ENCODE results near the gene CRYBG1. TPM values are rescaled to one million over a fixed set of nuclear protein-coding genes. Genes with fewer than 3 reads are reported as not detected.

CRYBG1 gene
- 10 to 100 TPM; 26.6 to 93.0 (median 86.4) TPM for total RNA-seq
- long read RNA-seq, donor 1, full-length matches to known transcripts, result 1 of 5 reads
- long read RNA-seq, donor 1, partial matches to known transcripts, result 3 of 5 reads
- long read RNA-seq, donor 1, other reads (novel, unspliced or antisense), result 1 of 5 reads
- long read RNA-seq, donor 2, partial matches to known transcripts, result 12 of 13 reads
- long read RNA-seq, donor 2, other reads (novel, unspliced or antisense), result 1 of 13 reads

GRCh38 chr6:106360410-106360988 is at the start of gene CRYBG1:
CRYBG1 (plus strand) TSS chr6:106360717; CDS start chr6:106360909, 192 bp downstream.
- Histone ChIP-seq H3K4me1 (ENCODE audit: low read depth) (peaks cover 9% of the 10 kb centered on the region), H3K4me3 (peak within 1 kb of the TSS; percentile 12), H3K9me3 (no peaks in the 10 kb centered on the region), H3K36me3 (ENCODE audit: low read depth) (no peaks in the 10 kb centered on the region)
- DNase-seq (peak; percentile 84 to 94 (median 87)), ATAC-seq (peak; percentile 99)
- intact Hi-C loops (cut with DNase I, micrococcal nuclease), result no loop called here
- peak; percentile 89 for TF ChIP-seq CTCF (IDR thresholded peaks at IDR 0.05)

DNA sequence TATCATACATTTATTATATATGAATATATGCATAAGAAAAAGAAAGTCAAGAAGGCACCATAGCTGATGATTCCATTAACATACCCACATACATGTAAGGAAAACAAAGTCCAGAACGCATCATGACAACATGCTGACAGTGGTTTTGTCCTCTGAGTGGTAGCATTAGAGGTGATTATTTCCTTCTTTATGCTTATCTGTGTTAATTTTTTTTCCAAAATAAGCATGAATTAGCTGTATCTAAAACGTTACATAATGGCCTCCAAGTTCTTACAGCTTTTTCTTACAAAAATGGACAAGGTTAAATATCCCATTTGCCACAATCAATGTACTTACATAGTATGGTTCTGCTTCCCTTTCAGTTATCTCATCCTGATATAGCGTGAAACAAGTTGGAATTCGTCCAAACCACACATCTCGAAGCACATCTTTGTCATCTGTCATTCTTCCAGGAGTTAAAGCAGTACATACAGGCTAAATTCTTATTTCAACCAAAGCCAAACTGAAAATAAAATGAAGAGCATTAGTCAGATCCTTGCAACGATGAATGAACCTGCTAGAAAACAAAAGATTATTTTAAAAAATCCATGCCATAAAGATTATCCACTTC is 44.6 kb upstream of the CRYBG1 start:
- DNase-seq, result no peak
- no peak for TF ChIP-seq CTCF (IDR thresholded peaks at IDR 0.05)
- no peaks in the 10 kb centered on the region for H3K36me3 ChIP-seq (ENCODE audit: low read depth)
- no peak for ATAC-seq
- intact Hi-C loops (cut with DNase I, micrococcal nuclease), result no loop called here
- no peak overlapping the region for H3K4me3 ChIP-seq
- H3K9me3 ChIP-seq, result no peaks in the 10 kb centered on the region
- H3K4me1 ChIP-seq (ENCODE audit: low read depth), result no peaks in the 10 kb centered on the region

DNA sequence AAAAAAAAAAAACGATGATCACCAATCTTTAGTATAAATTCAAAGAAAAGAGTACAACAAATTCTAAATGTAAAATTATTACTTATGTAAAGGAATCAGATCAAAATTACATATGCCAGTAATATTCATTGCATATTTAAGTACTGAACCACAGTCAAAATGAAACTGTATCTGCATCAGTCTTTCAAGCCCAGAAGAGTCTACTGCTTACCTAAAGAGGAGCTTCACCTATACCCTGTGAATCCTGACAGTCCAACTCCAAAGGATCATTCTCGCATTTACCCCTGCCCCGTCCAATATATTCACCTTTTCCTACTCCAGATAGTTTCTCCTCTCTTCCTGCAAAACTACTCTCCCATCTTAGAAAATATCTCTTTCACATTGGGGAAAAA is 44.1 kb upstream of the CRYBG1 start:
- no peaks in the 10 kb centered on the region for H3K9me3 ChIP-seq
- DNase-seq (no peak), ATAC-seq (no peak)
- H3K36me3 ChIP-seq (ENCODE audit: low read depth), result no peaks in the 10 kb centered on the region
- no peak overlapping the region for H3K4me3 ChIP-seq
- no peak for TF ChIP-seq CTCF (IDR thresholded peaks at IDR 0.05)
- intact Hi-C loops (cut with DNase I, micrococcal nuclease), result no loop called here
- H3K4me1 ChIP-seq (ENCODE audit: low read depth), result no peaks in the 10 kb centered on the region

- no peaks in the 10 kb centered on the region for H3K36me3 ChIP-seq (ENCODE audit: low read depth)
- ATAC-seq (no peak), DNase-seq (no peak)
- no peaks in the 10 kb centered on the region for H3K4me1 ChIP-seq (ENCODE audit: low read depth)
- intact Hi-C loops (cut with DNase I, micrococcal nuclease), result no loop called here
- H3K4me3 ChIP-seq, result no peak overlapping the region
- no peaks in the 10 kb centered on the region for H3K9me3 ChIP-seq
- no peak for TF ChIP-seq CTCF (IDR thresholded peaks at IDR 0.05)
Observed at GRCh38 chr6:106318061-106318460, 42.5 kb upstream of the CRYBG1 start.

- no peaks in the 10 kb centered on the region for H3K9me3 ChIP-seq
- H3K4me3 ChIP-seq, result no peak overlapping the region
- no peak for TF ChIP-seq CTCF (IDR thresholded peaks at IDR 0.05)
- intact Hi-C loops (cut with DNase I, micrococcal nuclease), result no loop called here
- no peak for ATAC-seq
- no peak for DNase-seq
- H3K4me1 ChIP-seq (ENCODE audit: low read depth), result no peaks in the 10 kb centered on the region
- no peaks in the 10 kb centered on the region for H3K36me3 ChIP-seq (ENCODE audit: low read depth)
Observed at GRCh38 chr6:106318851-106319250, 41.7 kb upstream of the CRYBG1 start.

All from mucosa of descending colon (tissue), 3 donors.